Measurements from ENCODE around the gene PAX5. TPM values are rescaled to one million over a fixed set of nuclear protein-coding genes. Genes with fewer than 3 reads are reported as not detected.

Gene PAX5
- total RNA-seq, 4 donors from 2014 or later: 0.95 to 61.9 (median 3.6) TPM; not detected in 1

DNA sequence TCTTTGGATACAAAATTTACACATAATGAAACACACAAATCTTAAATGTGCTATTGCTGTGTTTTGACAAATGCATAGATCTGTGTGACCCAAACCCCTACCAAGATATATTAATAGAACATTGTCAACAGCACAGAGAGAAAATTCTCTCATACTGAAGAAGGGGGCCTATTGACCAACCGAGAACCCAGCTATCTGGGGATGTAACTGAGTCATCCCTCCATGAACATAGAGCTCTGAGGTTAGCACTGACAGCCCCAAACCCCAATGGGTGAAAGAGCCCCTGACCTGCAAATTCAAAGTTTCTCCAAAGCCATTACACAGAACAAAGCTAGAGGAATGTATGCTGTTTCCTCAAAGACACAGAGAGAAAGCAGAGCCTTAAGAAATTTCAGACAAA, 180.8 kb downstream of the PAX5 start:
- Histone ChIP-seq H3K9me3 (no peaks in the 10 kb centered on the region), H3K27ac (no peak overlapping the region), H3K36me3 (no peaks in the 10 kb centered on the region), H3K4me3 (no peak overlapping the region), H3K4me1 (no peaks in the 10 kb centered on the region), H3K27me3 (no peaks in the 10 kb centered on the region)
- DNase-seq: no peak
- TF ChIP-seq, protein P1, sequence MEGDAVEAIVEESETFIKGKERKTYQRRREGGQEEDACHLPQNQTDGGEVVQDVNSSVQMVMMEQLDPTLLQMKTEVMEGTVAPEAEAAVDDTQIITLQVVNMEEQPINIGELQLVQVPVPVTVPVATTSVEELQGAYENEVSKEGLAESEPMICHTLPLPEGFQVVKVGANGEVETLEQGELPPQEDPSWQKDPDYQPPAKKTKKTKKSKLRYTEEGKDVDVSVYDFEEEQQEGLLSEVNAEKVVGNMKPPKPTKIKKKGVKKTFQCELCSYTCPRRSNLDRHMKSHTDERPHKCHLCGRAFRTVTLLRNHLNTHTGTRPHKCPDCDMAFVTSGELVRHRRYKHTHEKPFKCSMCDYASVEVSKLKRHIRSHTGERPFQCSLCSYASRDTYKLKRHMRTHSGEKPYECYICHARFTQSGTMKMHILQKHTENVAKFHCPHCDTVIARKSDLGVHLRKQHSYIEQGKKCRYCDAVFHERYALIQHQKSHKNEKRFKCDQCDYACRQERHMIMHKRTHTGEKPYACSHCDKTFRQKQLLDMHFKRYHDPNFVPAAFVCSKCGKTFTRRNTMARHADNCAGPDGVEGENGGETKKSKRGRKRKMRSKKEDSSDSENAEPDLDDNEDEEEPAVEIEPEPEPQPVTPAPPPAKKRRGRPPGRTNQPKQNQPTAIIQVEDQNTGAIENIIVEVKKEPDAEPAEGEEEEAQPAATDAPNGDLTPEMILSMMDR (IDR thresholded peaks at IDR 0.05): no peak
- TF ChIP-seq POLR2A (IDR thresholded peaks at IDR 0.05): no peak

DNA sequence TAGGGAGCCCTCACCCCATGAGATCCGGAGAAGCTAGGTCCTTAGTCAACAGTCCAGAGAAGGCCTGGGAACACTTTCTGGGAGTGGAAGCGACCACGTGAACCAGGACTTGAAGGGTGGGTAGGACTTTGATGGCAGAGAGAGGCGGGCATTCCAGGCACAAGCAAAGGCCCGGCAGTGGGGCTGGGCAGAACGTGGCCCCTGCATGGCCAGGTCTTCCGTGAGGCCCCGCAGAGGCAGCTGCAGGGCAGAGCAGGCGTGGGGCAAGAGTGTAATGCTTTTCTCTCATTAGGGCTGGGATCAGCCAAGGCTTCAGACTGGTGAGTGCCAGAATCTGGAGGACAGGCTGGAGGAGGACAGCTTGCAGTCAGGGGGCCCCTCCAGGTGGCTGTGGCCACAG, 184.1 kb downstream of the PAX5 start:
- no peaks in the 10 kb centered on the region for H3K4me1 ChIP-seq
- DNase-seq: no peak
- no peaks in the 10 kb centered on the region for H3K27me3 ChIP-seq
- H3K27ac ChIP-seq: no peak overlapping the region
- H3K9me3 ChIP-seq: no peaks in the 10 kb centered on the region
- TF ChIP-seq, protein P1 (IDR thresholded peaks at IDR 0.05): no peak
- TF ChIP-seq POLR2A (IDR thresholded peaks at IDR 0.05): no peak
- H3K36me3 ChIP-seq: no peaks in the 10 kb centered on the region
- no peak overlapping the region for H3K4me3 ChIP-seq

- H3K4me3 ChIP-seq: no peak overlapping the region
- no peak for TF ChIP-seq POLR2A (IDR thresholded peaks at IDR 0.05)
- TF ChIP-seq, protein P1 (IDR thresholded peaks at IDR 0.05): no peak
- no peaks in the 10 kb centered on the region for H3K9me3 ChIP-seq
- H3K27me3 ChIP-seq: no peaks in the 10 kb centered on the region
- no peak overlapping the region for H3K27ac ChIP-seq
- DNase-seq: no peak
- H3K4me1 ChIP-seq: no peaks in the 10 kb centered on the region
- no peaks in the 10 kb centered on the region for H3K36me3 ChIP-seq
Measured at GRCh38 chr9:36848946-36849345, 185.1 kb downstream of the PAX5 start.

DNA sequence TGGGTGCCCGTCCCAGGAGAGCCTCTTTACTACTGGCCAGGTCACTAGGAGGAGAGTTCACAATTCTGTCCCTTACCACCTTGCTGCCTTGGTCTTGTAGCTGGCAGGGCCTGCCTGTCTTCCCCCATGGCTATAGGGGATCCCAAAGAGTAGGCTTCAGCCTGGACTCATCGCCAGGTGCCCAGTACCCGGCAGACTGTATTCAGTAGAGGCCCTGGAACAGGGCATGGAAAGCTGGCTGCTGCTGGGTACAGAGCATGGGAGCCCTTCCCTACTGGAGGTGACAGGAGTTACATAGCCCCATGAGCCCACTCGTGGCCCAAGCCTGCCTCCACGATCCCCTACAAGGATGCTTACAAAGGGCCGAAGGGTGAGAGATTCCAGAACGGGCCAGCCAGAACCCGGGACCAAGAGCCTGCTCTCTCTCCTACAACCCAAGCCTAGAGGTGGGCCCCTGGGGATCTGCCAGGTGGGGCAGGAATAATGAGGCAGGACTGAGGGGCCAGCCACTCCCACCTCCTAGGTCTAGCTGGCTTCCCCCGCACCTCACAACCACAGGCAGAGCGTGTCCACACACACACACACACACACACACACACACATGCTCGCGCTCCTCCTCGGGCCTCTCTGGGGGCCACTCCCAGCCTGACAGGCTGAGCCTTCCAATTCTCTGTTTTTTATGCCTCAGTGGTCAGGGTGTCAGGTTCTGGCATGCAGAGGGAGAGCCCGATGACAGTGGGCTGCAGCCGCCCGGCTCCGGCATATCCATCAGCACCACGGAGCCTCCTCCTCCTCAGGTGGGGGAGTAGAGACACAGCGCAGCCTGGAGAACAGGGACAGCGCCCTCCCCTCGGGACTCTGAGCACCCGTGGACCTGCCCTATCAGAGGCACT, 186.0 kb downstream of the PAX5 start:
- DNase-seq: no peak
- Histone ChIP-seq H3K27ac (no peak overlapping the region), H3K4me3 (no peak overlapping the region), H3K4me1 (no peaks in the 10 kb centered on the region), H3K36me3 (no peaks in the 10 kb centered on the region), H3K9me3 (no peaks in the 10 kb centered on the region), H3K27me3 (no peaks in the 10 kb centered on the region)
- TF ChIP-seq POLR2A (IDR thresholded peaks at IDR 0.05): no peak
- TF ChIP-seq, protein P1 (IDR thresholded peaks at IDR 0.05): no peak

DNA sequence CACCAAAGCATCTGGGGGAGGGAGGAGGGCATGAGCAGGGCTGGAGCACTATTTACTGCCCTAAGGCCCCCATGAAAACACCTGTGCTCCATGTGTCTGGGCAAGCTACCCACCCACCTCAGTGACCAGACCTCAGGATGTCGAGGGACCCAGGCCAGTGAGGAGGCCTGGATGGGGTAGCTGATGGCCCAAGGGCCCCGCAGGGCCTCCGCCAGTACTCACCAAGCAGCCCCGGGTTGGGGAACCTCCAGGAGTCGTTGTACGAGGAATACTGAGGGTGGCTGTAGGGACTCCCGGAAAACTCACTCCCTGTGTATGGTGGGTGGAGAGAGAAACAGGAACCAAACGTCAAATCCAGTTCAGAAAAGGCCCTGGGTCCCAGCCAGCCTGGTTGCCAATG, 187.4 kb downstream of the PAX5 start:
- DNase-seq: no peak
- Histone ChIP-seq H3K4me1 (no peaks in the 10 kb centered on the region), H3K27me3 (no peaks in the 10 kb centered on the region), H3K27ac (no peak overlapping the region), H3K36me3 (no peaks in the 10 kb centered on the region), H3K4me3 (no peak overlapping the region), H3K9me3 (no peaks in the 10 kb centered on the region)
- TF ChIP-seq POLR2A (IDR thresholded peaks at IDR 0.05): no peak
- TF ChIP-seq, protein P1 (IDR thresholded peaks at IDR 0.05): no peak
